HepG2 (cell line): Measurements from ENCODE around the gene TST. TPM values are rescaled to one million over a fixed set of nuclear protein-coding genes. Genes with fewer than 3 reads are reported as not detected.

Experiments used
- ARID5B ChIP-seq: IDR thresholded peaks from 2 replicates; pipeline ENCODE4 v1.4.0; 2020; ENCODE audit warnings: mild to moderate bottlenecking, missing genetic modification reagents
- ATF7-NPFF ChIP-seq: sonication (generic); formaldehyde crosslinking; IDR thresholded peaks from 2 replicates; pipeline ENCODE4 v1.8.1; 2023; ENCODE audit warnings: mild to moderate bottlenecking, low read depth, missing genetic modification reagents, moderate library complexity
- FOXO4 ChIP-seq: sonication (generic); formaldehyde crosslinking; conservative IDR thresholded peaks from 2 replicates; pipeline ENCODE4 v1.8.1; 2023; ENCODE audit warnings: missing genetic modification reagents
- KLF11 ChIP-seq: IDR thresholded peaks from 2 replicates; pipeline ENCODE4 v1.6.1; 2016; ENCODE audit warnings: missing compliant biosample characterization
- MIXL1 ChIP-seq: IDR thresholded peaks from 2 replicates; pipeline ENCODE4 v1.6.1; 2016
- SIN3B ChIP-seq: fragments of 150-350 bp; IDR thresholded peaks from 2 replicates; pipeline ENCODE4 v1.6.1; 2014; ENCODE audit warnings: low read length
- SNAPC4 ChIP-seq: sonication (generic); formaldehyde crosslinking; IDR thresholded peaks from 2 replicates; pipeline ENCODE4 v1.4.0; 2020; ENCODE audit warnings: mild to moderate bottlenecking, missing genetic modification reagents
- TRIM22 ChIP-seq: fragments of 450-650 bp; IDR thresholded peaks from 2 replicates; pipeline ENCODE4 v1.6.1; 2017
- ZNF232 ChIP-seq: sonication (generic); formaldehyde crosslinking; IDR thresholded peaks from 2 replicates; pipeline ENCODE4 v1.4.0; 2020; ENCODE audit warnings: missing genetic modification reagents, borderline replicate concordance
- ZNF3 ChIP-seq: IDR thresholded peaks from 2 replicates; pipeline ENCODE4 v1.7.0; 2017; ENCODE audit warnings: inconsistent platforms
- ZNF329 ChIP-seq: sonication (generic); formaldehyde crosslinking; IDR thresholded peaks from 2 replicates; pipeline ENCODE4 v1.9.0; 2021; ENCODE audit warnings: low read depth, mild to moderate bottlenecking, missing genetic modification reagents
- ZNF674 ChIP-seq: sonication (generic); formaldehyde crosslinking; IDR thresholded peaks from 2 replicates; pipeline ENCODE4 v1.5.0; 2020; ENCODE audit warnings: low read depth, mild to moderate bottlenecking, missing genetic modification reagents
- ZSCAN31 ChIP-seq: sonication (generic); formaldehyde crosslinking; IDR thresholded peaks from 2 replicates; pipeline ENCODE4 v1.5.0; 2020; ENCODE audit warnings: low read depth, mild to moderate bottlenecking, missing genetic modification reagents
- polyA plus RNA-seq, 8 experiments: library from polyadenylated mRNA; depleted of rRNA in 3 of 8; stranded (reverse) in 7 of 8; unstranded in 1 of 8; fragments of >200 nt; fragmentation: Illumina TruSeq in 4 of 8; extraction: Trizol in 4 of 8; gene quantifications; 2 replicates each; pipeline versions ENCODE4 v1.2.1 to v1.2.3, GENCODE V29; 2011 to 2016; ENCODE audit warnings: low read depth in 4 of 8, missing spikeins in 1 of 8, mixed read lengths in 1 of 8; ENCODE audit not compliant: insufficient read depth in 1 of 8
- total RNA-seq, 5 experiments: library from RNA; depleted of rRNA; stranded (reverse); fragments of >200 nt; fragmentation: Illumina TruSeq; extraction: Trizol; gene quantifications; 2 replicates each; pipeline ENCODE4 v1.2.3, GENCODE V29; 2016; ENCODE audit warnings: low read depth in 1 of 5

Gene TST
- total and polyA plus RNA-seq, 2 of the 13 experiments (the other 11 are each of a cell fraction or from before 2014, with no cell fraction given) = 44.6 to 63.6 TPM

GRCh38 chr22:37023743-37024338, 4.6 kb upstream of the TST start (continued):
- TF ChIP-seq FOXO4 (no peak), ZNF3 (CRISPR knock-in tag) (peak; percentile 73; the same call in 1 of the 2 replicates), ARID5B (peak; percentile 87), SNAPC4 (CRISPR knock-in tag) (no peak), MIXL1 (CRISPR knock-in tag) (no peak), ZNF232 (CRISPR knock-in tag) (peak; percentile 80), KLF11 (CRISPR knock-in tag) (0 out of 2 replicates have a peak, but pooled peaks have one; percentile 62), ZNF674 (no peak), SIN3B (no peak), ZNF329 (CRISPR knock-in tag) (no peak), ATF7-NPFF (CRISPR knock-in tag) (no peak), ZSCAN31 (CRISPR knock-in tag) (no peak), TRIM22 (no peak)
